M059J (cell line): ENCODE measurements around the gene KRT78. TPM values are rescaled to one million over a fixed set of nuclear protein-coding genes. Genes with fewer than 3 reads are reported as not detected.

Experiments
- DNase-seq: peaks from one replicate; pipeline ENCODE4 v3.0.0-alpha.2; 2012; ENCODE audit warnings: low read depth
- total RNA-seq: library from RNA; depleted of rRNA; stranded (reverse); fragments of >200 nt; shearing (Covaris generic); gene quantifications from 2 replicates; pipeline ENCODE4 v1.2.3, GENCODE V29; 2014

KRT78 gene
- total RNA-seq, 1 experiment from 2014 or later: 0.22 TPM

DNA sequence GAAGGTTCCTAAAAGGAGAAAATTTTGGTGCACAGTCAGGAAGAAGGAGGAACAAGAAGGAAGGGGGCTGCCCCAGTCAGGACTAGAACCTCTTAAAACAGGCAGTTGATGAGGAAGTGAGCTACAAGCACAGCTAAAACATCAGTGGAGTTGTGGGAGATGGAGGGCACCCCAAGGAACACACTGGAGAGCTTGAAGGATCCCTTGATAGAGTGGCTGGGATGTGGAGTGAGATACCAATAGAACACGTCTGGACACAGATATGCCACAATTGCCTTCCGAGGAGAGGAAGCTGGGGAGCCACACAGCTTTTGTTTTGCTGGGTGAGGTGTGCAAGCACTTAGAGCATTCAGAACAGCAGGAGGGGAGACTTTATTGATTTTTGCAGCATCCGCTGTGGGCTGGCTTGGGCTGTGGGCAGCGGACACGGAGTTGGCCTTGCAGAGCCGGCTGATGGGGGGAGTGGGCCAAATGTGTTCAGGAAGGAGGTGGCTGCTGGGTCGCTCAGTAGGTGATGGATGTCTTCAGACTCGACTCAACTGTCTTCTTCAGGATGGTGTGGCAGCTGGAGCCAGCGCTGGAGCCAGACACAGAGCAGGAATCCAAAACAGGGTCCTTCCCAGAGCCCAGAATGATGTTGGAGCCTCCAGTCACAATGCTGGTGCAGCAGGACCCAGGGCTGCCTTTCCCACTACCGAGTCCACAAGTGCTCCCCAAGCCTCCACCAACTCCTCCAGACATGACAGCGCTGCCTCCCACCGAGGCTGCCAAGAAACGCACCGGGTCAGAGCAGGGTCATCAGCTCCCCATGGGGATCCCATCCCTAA is 10.0 kb downstream of the KRT78 start:
- no peak for DNase-seq

DNA sequence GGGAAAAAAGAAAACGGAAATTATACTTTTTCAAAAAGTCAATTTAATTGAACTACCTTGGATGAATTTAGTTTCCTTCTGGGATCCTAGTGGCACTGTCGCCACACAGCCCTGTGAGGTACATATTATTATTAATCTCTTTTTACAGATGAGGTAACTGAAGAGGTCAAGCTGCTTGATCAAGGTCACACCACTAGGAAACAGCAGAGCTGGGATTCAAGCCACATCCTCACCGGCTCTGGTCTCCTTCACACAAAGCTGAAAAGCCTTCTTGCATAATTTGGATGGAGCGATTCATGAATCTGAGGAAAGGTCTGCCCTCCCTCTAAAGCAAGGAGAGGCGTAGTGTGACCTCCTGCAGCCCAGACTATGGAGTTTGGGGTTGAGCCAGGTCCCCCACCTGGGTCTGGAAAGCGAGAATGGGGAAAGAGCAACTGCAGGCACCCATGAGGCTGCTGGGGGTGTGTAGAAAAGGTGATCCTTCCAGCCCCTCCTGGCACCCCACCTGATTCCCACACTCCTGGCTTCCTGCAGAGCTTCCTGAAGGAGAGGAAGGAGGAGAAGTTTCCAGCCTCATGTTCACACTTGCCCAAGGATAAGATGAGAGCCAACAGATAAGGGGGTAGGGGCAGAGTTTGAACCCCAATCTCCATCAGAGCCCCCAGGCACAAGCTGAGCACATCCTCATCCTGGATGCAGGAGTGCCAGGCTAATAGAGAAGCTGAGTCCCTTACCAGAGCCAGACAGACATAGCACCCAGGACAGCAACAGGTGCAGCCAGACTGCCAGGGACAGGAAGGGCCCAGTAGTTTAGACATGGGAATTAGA is 10.8 kb downstream of the KRT78 start:
- DNase-seq: peak; percentile 34

DNA sequence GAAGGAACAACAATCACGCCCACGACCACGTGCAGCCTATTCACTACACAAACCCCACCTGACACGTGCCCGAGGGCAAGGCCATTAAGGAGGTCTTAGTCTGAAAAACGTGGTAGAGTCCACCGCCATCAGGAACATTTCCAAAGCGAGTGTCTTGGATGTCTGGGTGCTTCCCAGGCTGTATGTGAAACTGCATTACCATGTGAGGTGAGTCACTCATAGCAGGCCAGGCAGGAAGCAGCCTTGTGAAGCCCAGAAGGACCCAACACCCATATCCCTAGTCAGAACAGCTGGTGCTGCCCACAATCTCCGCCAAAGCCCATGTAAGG is 11.4 kb downstream of the KRT78 start:
- peak; percentile 82 for DNase-seq

DNA sequence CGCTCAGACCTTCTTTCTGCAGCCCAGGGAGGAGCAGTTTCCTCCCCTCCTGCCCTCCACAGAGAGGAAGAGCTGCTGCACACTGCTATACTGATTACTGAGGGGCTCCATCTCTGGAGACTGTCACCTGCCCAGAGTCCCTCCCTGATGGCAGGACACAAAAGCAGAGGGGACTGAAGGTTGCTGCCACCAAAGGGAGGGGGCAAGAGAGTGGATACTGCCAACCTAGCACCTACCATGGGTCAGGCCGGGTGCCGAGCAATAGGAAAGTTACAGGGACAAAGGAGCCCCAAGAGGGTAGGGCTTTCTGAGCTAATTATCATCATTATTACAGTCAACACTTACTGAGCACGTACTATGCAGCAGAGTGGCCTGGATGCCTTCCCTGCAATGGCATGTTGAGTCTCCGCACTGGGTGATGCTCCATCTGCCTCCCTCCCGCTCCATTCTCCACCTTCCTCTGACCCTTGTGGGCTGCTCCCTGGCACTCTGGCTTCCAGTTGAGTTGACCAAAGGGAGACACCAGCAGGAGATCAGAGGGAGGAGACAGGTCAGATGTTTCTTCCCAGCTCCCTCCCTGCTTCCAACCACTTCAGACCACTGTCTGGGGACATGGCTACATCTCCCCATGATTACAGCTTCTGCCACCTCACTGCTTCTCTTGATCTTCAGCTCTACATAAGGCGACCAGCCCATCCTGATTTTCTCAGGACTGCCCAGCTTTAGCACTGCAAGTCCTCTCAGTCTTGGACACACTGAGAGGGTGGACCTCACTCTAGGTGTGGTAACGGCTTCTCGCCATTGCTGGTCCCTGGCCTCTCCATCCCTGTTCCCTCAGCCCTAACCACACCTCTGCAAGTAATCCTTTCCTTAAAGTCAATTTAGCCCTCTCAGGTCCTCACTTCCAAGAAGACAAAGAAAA is 12.0 kb downstream of the KRT78 start:
- no peak for DNase-seq

DNA sequence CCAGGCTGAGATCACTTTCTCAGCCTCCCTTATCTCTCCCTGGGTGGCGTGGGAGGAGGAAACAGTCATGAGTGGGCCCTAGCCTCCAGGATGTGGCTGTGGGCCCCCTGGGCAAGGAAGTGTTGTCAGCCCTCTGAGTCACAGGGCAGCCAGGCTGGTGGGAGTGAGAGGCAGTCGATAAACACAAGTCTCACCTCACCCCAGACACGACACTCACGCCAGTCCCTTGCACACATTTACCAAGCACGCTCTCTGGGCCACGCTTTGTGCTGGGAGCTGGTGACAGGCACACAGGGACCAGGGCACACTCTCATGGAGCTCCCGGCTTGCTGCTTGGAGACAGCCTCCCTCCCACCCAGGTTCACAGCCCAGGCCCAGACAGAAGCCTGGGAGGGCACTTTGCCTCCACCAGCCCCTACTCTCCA is 12.7 kb downstream of the KRT78 start:
- peak; percentile 72 for DNase-seq

DNA sequence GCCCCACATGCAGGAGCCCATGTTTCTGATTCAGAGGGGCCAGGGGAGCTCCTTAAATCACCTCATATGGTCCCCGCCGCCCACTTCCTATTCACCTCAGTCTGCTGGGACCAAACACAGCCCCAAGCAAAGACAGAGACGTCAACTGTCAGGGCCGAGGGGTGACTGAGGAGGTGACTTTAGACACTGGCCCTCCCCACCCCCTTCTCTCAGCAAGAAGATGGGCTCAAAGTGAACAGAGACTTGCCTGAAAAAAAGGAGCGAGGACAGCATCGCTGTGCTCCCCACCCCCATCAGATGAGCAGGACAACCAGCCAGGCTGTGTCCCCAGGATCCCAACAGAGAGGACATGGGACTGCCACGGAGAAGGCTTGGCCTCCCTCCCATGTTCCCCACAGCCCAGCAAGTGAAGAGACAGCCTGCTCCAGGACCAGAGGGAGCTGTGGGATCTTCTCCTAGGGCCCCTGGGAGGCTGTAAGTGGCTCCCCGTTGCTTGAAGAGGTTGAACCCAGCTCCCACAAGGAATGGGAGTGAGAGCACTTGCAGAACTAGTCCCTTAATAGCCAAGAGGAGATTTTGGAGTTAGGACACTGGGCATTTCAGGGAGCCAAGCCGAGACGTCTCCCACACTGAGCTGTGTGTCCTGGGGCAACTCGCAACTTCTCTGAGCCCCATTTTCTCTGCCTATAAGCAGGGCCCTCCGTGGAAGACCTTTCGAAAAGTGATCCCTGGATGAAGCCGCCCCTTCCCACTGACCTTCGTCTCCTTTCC is 13.3 kb downstream of the KRT78 start:
- no peak for DNase-seq

DNA sequence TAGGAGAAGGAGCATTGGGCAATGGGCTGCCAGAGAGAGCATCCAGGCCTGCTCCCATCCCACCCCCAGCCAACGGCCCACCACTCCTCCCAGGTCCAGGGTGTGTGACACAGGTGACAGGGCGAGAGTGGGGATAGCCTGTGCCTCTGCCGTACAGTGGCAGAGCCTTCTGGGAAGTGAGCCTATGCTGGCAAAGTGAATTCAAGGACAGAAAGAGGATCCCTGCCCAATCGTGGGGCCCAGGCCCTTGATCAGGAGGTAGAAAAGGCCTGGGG is 14.1 kb downstream of the KRT78 start:
- no peak for DNase-seq

DNA sequence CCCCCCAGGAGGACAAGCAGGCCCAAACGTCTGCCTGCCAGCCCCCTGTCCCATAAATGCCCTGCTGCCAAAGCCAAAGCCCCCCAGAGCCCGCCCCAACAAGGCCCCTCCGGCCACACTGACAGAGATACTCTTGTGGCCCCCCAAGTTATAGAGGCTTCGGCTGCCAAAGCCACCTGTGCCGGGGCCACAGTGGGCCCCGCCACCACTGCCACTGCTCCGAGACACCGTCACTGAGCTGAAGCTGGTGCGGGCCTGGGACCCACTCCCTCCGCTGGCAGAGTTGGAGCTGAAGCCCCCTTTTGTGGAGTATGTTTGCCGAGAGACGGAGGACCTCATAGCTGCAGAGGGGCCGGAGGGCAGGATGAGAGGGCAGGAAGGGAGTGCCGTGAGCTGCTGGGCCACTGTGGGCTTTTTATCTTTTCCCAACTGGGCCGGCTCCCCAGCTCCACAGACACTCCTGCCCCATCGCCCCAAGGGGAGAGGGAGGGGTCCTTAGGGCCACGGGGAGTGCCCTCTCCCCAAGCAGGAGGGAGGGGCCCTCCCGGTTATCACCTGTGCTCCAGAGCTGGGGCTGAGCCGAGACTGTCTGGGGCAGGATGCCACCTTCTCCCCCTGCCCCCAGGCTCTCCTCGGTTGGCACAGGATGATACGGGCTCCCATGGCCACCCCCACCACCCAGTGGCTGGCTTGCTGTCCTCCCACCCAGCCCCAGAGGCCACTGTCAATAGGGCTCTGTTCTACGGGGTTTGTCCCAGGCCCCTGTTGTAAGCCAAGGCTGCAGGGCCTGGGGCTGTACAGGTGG is 14.7 kb downstream of the KRT78 start, which contains the start of gene KRT79:
TSS of gene KRT79 (minus strand) at position 390 of the 805 bp plus-strand sequence. CDS start at position 339, 51 bp downstream.
- no peak for DNase-seq

DNA sequence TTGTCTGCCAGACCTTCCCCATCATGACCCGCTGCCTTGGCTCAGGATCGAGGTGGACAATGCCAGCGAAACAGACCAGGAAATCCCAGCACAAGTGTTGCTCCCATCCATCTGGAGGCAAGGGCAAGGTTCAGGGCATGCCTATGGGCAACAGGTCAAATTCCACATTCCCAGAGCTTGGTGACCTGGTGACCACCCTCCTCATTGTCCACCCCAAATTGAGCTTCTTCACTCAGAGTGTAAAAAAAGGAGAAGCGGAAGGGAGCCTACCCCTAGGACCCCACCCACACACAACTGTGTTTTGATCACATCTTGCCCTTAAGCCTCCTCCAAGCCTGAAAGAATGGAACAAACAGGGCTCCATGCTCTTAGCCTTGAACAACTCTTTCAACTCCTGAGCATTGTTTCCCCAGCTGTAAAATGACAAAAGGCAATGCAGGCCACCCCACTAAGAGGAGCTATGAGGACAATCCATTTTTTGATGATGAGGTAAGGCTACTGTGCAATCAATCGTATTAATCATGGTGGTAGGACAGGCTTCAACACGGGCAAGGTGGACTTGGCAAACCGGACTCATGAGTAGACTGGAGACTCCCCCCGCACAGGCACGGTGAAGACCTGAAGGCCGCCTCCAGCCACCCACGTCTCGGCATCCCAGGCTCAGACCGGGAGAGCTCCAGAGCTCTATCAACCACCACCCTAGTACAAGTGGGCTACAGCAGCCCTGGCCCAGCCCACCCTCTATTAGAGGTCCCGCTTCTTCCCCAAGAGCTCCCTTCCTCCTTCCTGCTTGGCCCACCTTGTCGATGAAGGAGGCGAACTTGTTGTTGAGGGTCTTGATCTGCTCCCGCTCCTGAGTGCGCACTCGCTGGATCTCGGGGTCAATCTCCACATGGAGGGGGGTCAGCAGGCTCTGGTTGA is 15.5 kb downstream of the KRT78 start:
- no peak for DNase-seq

DNA sequence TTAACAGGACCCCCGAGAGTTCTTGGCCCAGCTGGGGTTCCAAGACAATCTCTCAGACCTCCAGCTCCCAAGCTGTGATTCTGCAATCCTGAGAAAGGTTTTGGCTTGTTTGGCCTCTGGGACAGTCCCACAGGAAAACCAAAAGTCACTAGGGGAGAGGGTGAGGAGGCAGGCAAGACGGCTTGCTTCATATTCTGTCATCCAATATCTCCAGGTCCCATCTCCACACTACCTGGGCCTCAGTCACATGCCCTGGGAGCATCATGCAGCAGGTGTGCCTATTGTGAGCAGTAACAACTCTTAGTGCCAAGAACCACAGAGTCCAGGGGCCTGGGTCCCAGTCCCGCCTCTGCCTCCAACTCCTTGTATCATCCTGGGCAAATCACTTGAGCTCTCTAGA is 16.3 kb downstream of the KRT78 start:
- no peak for DNase-seq

DNA sequence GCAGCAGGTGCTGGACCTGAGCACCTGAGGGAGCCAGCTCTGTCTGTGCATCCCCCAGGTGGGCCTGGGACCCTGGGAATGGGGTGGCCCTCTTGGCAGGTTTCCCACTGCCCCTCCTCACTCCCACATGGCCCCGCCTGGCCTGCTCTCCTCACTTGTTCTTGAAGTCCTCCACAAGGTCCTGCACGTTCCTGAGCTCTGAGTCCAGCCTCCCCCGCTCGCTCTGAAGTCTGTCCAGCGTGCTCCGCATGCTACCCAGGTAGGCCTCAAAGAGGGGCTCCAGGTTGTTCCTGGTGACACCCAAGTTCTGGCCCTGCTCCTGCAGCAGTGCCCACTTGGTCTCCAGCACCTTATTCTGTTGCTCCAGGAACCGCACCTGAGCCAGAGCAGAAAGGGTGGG is 17.5 kb downstream of the KRT78 start:
- no peak for DNase-seq

DNA sequence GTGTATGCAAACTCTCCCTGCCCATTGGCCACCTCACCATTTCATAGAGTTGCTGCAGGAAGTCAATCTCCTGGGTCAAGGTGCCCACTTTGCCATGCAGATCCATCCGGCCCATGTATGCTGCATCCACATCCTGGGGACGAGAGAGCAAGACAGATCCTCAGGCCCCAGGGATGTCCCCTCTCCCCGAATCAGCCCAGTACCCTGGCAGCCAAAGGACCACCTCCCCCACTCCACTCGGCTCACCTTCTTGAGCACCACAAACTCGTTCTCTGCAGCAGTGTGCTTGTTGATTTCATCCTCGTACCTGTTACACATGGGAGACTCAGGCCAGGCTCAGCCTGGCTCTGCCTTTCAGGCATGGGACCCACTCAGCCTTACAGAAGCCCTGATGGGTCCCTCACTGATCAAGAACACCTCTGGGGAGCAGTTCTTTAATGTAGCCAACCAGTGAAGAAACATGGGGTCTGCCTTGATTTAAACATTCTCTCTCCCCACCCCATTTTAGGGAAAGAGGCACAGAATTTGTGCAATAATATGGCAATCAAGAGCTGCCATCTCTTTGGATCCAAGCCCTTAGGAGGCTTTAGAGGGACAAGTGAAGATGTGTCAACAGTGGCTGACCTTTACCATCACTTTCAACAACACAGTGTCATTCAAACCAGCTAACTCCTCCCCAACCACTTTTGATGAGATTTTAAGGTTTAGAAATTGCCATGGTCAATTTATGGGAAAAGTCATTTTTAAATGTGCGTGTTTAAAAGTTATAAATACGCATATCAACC is 18.6 kb downstream of the KRT78 start:
- no peak for DNase-seq

DNA sequence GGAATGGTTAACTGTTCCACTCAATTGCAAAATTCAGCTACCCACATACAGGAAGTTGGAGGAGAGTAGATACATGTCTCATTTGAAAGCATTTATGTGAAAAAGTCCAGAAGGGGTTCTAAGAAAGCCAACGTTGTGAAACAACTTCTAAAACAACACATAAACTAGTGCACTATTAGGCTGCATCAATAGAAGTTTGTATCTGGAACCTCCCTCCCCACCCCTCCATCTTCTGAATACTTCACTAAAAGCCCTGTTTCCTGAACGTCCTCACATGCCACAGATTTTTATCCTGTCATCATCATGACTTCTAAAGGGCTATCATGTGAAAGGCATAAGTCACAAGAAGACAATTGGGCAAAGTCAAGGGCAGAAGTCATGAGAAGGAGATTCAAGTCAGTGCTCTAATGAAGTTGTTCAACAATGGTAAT is 20.2 kb downstream of the KRT78 start:
- DNase-seq: no peak

DNA sequence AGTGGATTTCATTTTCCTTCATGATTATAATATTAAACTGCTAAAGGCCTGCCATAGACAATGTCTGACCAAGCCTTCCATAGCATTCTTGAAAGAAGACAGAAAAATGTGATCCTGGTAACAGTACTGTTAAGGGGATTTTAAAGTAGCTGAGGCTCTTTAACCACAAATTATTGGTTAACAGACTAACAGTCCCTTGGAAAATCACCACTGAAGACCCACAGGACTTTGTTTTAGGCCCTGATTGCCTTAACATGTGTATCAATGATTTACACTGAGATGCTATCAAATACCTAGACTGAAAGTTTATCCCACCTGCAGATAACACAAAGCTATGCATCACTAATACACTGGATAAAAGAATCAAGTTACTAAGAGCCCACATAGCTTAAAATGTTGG is 20.6 kb downstream of the KRT78 start:
- DNase-seq: no peak

DNA sequence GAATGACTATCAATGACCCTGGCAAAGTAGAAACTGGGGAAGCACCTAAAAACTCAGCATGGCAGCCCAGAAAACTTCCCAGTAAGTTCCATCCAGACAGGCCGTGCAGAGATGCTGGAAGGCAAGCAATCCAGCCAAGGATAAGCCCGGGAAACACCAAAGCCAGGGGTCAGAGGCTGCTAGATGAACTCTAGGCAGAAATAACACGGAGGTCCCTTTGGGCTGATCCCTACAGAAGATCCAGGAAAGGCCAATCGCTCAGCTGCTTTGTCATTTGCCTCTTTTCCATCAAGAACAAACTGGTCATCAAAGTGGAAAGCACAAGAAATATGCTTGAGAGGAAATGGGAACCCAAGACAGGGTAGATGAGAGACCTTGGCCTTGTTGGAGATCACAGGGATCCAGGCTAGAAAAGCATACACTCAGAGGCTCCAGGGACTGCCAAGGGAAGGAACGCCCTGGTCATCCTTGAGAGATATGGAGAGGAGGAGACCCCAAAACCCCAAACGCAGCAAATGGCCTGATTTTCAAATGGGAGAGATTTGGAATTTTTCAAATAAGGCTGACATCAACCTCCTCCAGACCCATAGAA is 21.2 kb downstream of the KRT78 start:
- no peak for DNase-seq

DNA sequence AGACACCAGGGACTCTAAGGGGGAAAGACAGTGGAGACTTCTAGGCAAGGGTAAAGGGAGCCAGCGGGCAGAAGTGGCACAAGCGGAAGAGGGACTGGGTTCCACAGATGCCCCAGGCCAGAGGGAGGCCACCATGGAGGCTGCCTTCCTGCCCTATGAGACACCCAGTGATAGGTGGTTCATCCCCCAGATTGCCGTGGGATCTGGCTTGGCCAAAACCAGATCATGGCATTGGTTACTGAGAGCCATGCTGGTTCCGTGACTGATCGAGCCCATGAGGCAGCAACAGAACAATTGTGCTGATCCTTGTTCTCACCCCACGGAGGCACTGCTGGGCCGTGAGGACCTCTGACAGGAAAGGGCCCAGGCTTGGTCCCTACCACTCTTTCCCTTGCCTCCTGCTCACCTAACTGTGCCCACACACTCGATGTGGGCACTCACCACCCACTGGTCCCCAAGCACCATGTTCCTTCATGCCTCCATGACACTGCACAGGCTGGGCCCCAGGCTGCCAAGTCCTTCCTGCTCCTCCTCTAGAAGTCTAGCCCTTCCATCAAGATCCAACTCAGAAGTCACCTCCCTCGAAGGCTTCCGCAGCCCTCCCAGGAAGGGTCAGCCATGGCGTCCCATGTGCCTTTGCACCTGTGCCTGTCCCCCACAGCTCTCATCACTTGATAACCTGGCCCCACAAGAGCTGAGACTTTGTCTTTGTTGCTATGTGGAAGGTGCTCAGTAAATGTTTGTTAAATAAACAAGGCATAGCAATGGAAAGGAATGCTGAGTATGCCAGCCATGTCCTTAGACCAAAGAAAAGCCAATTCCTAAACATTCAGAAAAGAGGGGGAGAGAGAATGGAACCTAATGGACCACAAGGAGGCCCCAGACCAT is 21.9 kb downstream of the KRT78 start:
- DNase-seq: peak; percentile 15

DNA sequence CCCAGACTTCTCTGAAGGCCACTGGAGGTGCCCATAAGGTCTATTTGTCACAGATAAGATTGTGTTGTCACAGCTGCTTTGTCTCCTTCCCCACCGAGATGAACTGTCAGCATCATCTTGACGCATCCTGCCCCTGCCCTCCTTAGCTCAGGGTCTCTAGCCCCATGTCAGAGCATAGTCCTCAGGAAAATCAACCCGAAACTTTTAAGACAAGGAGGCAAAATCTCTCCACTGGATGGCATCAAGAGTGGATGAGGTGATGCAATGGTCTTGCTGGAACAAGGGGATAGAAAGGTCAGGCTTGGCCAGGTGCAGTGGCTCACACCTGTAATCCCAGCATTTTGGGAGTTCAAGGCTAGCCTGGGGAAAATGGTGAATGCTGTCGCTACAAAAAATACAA is 22.8 kb downstream of the KRT78 start:
- no peak for DNase-seq
